Lower leg skin (tissue), 4 donors: ENCODE results near the gene LRRC63. TPM values are rescaled to one million over a fixed set of nuclear protein-coding genes. Genes with fewer than 3 reads are reported as not detected.

Source experiments
- DNase-seq, 2 donors: peaks; one replicate each; pipeline ENCODE4 v3.0.0-alpha.2; 2019; ENCODE audit warnings: low spot score in 2 of 2
- H3K4me3 ChIP-seq: fragments of 200-600 bp; sonication (generic); 2 replicates; pipeline ENCODE4 v1.5.1; 2017; ENCODE audit warnings: mild to moderate bottlenecking, low read depth; ENCODE audit not compliant: poor library complexity, severe bottlenecking
- POLR2A ChIP-seq, 2 donors: fragments of 450-650 bp; IDR thresholded peaks; one replicate each; pipeline ENCODE4 v1.6.1; 2016 to 2017; ENCODE audit warnings: antibody characterized with exemption in 2 of 2, mild to moderate bottlenecking in 1 of 2, moderate library complexity in 1 of 2
- WGBS, 2 donors: methylation state at CpG; one replicate each; pipeline ENCODE4 v1.1.5; 2018; 5-methylcytosine and 5-hydroxymethylcytosine counted together
- intact Hi-C: fragments of 100-400 bp; cut with DNase I; formaldehyde crosslinking; loops from one replicate; pipeline ENCODE4 v1.15.0; 2023; ENCODE audit warnings: low total_unique reads
- total RNA-seq, 4 donors: library from RNA; depleted of rRNA; stranded (reverse); fragments of >200 nt; gene quantifications; one replicate each; pipeline ENCODE4 v1.1.0, GENCODE V29; 2016
- TF ChIP-seq, protein P1 (sequence below), 3 donors: fragments of 450-650 bp; IDR thresholded peaks; one replicate each; pipeline ENCODE4 v1.5.1; 2016; ENCODE audit warnings: antibody characterized with exemption in 3 of 3, mild to moderate bottlenecking in 3 of 3, moderate library complexity in 2 of 3

The LRRC63 gene
- total RNA-seq, 4 donors from 2014 or later: not detected

DNA sequence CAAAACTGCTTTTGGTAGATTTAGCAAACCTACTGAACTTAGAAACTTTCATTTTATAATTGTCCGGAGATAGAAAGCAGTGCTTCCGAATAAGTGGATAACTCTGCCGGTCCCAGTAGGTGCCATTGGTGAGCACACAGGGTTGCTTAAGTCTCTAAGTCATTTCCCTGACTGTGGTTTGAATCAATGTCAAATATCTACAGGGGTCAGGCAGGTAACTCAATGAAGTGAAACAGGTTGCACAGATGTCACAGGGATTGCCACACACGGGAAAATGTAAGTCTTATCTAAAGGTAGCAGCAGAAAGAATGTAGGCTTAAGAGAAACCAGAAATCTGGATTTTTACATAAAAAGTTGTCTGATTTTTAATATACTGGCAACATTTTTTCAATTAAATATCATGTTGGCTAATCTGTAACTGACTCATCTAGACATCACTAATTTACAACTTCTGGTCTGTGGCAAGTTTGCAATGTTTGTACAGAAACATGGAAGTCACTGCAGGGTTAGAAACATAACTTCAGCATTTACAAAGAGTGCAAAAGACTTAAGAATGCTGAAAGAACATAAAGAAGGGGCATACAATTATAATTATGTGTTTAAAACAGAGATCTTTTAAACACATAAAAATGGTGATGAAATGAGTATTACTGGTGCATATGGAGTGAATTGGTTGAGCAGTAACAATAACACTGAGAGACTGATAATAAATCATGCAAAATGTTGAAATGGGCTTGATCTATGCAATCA is 14.3 kb upstream of the LRRC63 start:
- no peak overlapping the region for H3K4me3 ChIP-seq
- intact Hi-C loops: no loop called here
- no peak for DNase-seq
- 64 to 74% methylated on average over 4 of the region's 4 CpGs for WGBS, 2 donors
- TF ChIP-seq, protein P1, sequence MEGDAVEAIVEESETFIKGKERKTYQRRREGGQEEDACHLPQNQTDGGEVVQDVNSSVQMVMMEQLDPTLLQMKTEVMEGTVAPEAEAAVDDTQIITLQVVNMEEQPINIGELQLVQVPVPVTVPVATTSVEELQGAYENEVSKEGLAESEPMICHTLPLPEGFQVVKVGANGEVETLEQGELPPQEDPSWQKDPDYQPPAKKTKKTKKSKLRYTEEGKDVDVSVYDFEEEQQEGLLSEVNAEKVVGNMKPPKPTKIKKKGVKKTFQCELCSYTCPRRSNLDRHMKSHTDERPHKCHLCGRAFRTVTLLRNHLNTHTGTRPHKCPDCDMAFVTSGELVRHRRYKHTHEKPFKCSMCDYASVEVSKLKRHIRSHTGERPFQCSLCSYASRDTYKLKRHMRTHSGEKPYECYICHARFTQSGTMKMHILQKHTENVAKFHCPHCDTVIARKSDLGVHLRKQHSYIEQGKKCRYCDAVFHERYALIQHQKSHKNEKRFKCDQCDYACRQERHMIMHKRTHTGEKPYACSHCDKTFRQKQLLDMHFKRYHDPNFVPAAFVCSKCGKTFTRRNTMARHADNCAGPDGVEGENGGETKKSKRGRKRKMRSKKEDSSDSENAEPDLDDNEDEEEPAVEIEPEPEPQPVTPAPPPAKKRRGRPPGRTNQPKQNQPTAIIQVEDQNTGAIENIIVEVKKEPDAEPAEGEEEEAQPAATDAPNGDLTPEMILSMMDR (IDR thresholded peaks at IDR 0.05): no peak
- no peak for TF ChIP-seq POLR2A (IDR thresholded peaks at IDR 0.05)

DNA sequence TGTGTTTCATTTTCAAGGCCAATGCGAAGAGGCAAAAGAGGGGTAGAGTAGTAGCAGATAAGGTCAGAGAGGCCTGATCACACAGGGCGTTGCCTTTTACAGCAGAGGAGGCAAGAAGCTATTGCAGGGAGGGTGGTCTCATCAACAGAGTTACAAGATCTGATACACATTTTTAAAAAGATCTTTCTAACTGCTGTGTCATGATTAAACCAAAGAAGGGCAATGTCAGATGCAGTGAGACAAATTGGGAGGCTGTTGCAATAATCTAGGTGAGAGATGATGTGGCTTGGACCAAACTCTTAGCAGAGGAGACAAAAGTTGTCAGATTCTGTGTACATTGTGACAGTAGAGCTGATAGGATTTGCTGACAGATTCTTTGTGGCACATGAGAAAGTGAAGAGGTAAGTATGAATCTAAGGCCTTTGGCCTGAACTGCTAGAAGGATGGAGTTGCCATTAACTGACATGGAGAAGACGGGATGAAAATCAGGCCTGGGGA is 13.0 kb upstream of the LRRC63 start:
- DNase-seq: no peak
- H3K4me3 ChIP-seq: no peak overlapping the region
- 93 to 94% methylated on average over 3 of the region's 3 CpGs for WGBS, 2 donors
- no peak for TF ChIP-seq POLR2A (IDR thresholded peaks at IDR 0.05)
- TF ChIP-seq, protein P1 (IDR thresholded peaks at IDR 0.05): no peak
- intact Hi-C loops: no loop called here

DNA sequence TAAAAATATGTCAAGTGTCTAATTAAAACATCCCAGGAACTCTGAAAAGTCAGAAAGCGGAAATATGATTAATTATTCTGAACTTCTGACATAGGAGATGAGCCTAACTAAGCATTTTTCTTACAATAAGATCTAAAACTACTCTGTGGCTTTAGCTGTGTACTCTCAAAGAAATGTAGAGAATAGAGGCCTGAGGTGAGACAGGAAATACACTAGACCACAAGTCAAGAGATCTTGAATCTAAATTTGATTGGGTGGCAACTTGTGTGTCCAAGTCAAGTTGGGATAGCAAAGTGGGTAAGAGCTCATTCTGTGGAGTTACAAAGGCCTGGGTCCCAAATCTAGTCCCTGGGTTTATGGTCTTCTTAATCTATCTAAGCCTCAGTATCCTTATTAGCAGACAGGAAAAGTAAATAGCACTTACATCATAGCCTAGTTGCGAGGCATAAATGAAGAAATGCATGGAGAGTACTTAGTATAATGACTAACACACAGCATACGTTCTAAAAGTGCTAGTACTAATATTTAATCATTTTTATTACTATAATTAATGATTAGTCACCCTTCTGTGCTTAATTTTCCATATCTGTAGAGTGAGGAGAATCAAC is 9.4 kb upstream of the LRRC63 start:
- no peak overlapping the region for H3K4me3 ChIP-seq
- 74 to 76% methylated on average over 3 of the region's 3 CpGs for WGBS, 2 donors
- intact Hi-C loops: no loop called here
- no peak for DNase-seq
- TF ChIP-seq POLR2A (IDR thresholded peaks at IDR 0.05): no peak
- TF ChIP-seq, protein P1 (IDR thresholded peaks at IDR 0.05): no peak

DNA sequence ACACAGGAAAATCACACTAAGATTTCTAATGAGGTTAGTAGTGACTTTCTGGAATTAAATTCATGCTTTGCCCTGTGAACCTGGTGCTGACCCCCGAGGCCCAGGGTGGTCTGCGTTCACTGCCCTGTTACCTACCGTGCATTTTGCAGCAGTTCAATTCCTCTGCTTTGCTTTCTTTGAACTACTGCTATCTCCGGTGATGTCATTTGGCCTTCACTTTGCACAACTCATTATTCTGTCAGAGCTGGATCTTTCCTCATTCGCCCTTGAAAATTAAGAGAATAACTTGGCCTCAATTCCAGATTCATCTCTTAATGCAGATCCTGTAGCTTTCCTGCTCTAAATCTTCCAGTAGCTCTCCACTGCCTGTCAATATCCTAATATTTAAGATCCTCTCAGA is 8.8 kb upstream of the LRRC63 start:
- TF ChIP-seq POLR2A (IDR thresholded peaks at IDR 0.05): no peak
- TF ChIP-seq, protein P1 (IDR thresholded peaks at IDR 0.05): no peak
- WGBS, 2 donors: 80 to 83% methylated on average over 5 of the region's 5 CpGs
- intact Hi-C loops: no loop called here
- H3K4me3 ChIP-seq: no peak overlapping the region
- no peak for DNase-seq

DNA sequence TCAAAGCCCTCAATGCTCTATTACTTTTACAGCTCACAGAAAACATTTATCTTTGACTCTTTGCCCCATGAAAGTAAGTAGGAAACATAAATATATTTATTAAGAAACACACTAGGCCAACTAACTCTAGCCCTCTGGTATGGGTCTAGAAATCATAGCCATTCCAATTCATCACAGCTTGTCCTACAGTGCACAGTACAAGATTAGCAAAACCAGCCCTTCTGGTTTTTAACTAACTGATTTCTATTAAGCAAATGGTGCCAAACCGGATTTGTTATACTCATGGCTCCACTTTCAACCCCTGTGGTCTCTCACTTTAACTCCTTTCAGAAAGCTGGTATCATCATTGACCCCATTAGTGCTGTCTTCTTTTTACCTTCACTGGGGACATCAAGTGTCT is 5.6 kb upstream of the LRRC63 start:
- intact Hi-C loops: no loop called here
- TF ChIP-seq, protein P1 (IDR thresholded peaks at IDR 0.05): no peak
- no peak for TF ChIP-seq POLR2A (IDR thresholded peaks at IDR 0.05)
- H3K4me3 ChIP-seq: no peak overlapping the region
- no peak for DNase-seq
- 50 to 56% methylated on average over 1 of the region's 1 CpG for WGBS, 2 donors
